Brain microvascular endothelial cell (primary cell): ENCODE results near the gene IL7R.

ENCODE experiments used
- DNase-seq: peaks from one replicate; pipeline ENCODE4 v3.0.0-alpha.2; 2020
- H3K27ac ChIP-seq: fragments of 250-450 bp; sonication (Bioruptor Pico); 2 replicates; pipeline ENCODE4 v1.5.1; 2020; ENCODE audit warnings: mild to moderate bottlenecking, moderate library complexity
- H3K27me3 ChIP-seq: fragments of 250-450 bp; sonication (Bioruptor Pico); replicated peaks from 2 replicates; pipeline ENCODE4 v1.5.1; 2020; ENCODE audit warnings: mild to moderate bottlenecking
- H3K36me3 ChIP-seq: fragments of 250-450 bp; sonication (Bioruptor Pico); replicated peaks from 2 replicates; pipeline ENCODE4 v1.5.1; 2020; ENCODE audit warnings: mild to moderate bottlenecking
- H3K4me3 ChIP-seq: 2 replicates; pipeline ENCODE4 v1.5.1; 2011; ENCODE audit warnings: low read depth, mild to moderate bottlenecking, control low read depth, low read length, moderate library complexity
- in situ Hi-C: cut with HindIII; loops from 2 replicates; pipeline ENCODE4 v1.10.0; 2017; ENCODE audit warnings: low sequenced_read_pairs, low pct_ligation_motif_present
- TF ChIP-seq, protein P1 (sequence below): IDR thresholded peaks from 2 replicates; pipeline ENCODE4 v1.5.1; 2011; ENCODE audit warnings: low read depth, mild to moderate bottlenecking, moderate library complexity, low read length, control low read depth, inconsistent platforms; ENCODE audit errors: missing control alignments

The IL7R gene

DNA sequence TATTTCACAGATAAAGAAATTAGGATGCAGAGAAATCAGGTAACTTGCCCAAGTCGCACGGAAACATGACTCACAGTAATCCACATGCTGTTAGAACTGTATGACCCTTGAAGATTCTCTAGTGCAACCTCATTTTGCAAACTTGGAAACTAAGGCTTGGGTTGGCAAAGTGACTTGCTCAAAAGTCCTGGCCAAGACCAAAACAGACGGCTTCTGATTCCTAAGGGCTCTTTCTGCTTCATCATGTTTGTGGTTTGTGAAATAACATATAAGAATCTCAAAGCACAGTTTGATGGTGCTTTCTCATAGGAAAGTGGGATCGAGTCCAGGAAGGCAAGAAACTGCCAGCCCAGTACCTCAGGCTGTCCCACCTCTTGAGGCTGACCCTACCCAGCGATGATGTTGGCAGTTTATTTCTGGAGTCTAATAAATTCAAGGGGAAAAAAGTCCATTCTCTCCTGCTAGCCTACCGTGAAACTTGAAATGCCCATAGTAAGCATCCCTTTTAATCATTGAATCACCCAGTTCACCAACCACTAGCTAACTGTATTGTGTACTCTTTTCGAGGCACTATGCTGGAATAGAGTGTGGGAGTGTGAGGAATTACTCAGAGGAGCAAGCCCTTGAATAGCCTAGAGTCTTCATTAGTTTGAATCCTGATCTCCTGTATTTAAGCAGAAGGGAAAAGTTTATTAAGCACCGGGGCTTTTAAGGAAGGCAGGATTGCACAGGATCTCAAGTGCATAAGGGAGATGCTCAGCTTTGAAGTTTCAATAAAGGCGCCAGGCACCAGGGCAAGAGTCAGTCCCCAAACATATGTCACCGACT, 67.6 kb downstream of the IL7R start:
- DNase-seq: peak; percentile 31
- TF ChIP-seq, protein P1, sequence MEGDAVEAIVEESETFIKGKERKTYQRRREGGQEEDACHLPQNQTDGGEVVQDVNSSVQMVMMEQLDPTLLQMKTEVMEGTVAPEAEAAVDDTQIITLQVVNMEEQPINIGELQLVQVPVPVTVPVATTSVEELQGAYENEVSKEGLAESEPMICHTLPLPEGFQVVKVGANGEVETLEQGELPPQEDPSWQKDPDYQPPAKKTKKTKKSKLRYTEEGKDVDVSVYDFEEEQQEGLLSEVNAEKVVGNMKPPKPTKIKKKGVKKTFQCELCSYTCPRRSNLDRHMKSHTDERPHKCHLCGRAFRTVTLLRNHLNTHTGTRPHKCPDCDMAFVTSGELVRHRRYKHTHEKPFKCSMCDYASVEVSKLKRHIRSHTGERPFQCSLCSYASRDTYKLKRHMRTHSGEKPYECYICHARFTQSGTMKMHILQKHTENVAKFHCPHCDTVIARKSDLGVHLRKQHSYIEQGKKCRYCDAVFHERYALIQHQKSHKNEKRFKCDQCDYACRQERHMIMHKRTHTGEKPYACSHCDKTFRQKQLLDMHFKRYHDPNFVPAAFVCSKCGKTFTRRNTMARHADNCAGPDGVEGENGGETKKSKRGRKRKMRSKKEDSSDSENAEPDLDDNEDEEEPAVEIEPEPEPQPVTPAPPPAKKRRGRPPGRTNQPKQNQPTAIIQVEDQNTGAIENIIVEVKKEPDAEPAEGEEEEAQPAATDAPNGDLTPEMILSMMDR: no peak
- Histone ChIP-seq H3K27me3 (no peaks in the 10 kb centered on the region), H3K27ac (no peak overlapping the region), H3K36me3 (no peaks in the 10 kb centered on the region), H3K4me3 (no peak overlapping the region)
- in situ Hi-C loops: no loop called here

DNA sequence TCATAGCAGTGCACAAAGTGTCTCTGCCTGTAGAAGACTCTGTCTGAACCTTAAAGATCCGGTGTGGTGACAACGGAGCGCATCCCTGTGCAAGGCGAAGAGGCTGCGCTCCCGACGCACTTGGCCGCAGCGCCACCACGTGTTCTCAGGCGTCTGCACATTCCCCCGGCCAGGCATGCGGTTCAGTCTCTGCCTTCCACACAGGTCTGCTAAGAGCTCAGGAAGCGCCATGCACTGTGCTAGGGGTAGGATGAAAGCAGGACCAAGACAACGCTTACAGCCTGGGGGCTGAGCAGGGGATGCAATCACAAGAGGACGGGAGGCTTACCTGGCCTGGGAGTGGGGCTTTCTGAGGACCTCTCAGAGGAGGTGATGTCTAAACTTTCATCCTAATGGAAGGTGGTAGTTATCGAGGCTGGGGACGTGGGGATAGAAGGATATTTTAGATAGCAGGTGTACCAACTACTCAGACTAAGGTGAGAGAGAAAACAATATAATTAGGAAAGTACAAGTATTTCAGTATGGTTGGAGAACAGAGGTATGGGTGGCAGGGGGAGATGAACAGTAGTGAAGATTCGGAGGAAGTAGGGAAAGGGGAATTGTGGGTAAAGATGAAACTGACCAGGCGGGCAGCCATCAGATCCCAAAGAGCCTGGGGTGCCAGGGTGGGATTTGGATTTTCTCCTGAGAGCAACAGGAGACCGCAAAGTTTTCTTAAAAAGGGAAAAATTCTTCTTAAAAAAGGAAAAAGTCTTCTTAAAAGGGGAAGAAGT, 68.4 kb downstream of the IL7R start:
- in situ Hi-C loops: no loop called here
- Histone ChIP-seq H3K27ac (no peak overlapping the region), H3K27me3 (no peaks in the 10 kb centered on the region), H3K4me3 (no peak overlapping the region), H3K36me3 (no peaks in the 10 kb centered on the region)
- peak; percentile 67 for DNase-seq
- TF ChIP-seq, protein P1: peak; percentile 86

DNA sequence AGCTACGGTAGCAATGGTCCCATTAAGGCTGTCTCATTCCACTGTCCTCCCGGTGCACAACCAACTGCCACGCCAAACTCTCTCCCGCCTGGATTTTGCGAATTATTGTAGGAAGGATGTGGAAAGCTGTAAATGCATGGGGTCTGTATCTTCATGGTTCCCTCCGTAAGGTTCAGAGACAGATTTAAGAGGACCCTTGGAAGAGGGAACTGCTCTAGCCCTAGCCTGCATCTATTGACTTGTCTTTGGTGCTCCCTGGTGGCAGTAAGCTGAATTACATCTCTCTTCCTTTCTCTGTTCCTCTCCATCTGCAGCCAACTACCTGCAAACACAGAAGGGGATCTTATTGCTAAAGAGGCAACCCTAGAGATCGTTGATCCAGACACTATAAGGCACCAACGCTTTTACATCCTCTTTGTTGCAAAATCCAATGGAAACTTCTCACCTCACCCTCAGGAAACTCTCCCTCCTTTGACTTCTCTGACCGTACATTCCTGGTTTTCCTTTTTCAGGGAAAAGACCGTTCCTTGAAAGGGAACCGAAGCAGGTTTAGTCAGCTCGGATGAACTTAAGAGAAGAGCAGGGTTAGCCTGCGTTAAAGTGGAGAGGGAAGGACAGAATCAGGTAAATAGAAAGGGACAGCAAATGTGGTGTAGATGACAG, 69.8 kb downstream of the IL7R start:
- no peak overlapping the region for H3K27ac ChIP-seq
- peak; percentile 47 for DNase-seq
- H3K4me3 ChIP-seq: no peak overlapping the region
- H3K27me3 ChIP-seq: no peaks in the 10 kb centered on the region
- H3K36me3 ChIP-seq: no peaks in the 10 kb centered on the region
- in situ Hi-C loops: no loop called here
- TF ChIP-seq, protein P1: peak; percentile 84
